Astrocyte (in vitro differentiated cells and primary cell): ENCODE results near the gene ASTN1. TPM values are rescaled to one million over a fixed set of nuclear protein-coding genes. Genes with fewer than 3 reads are reported as not detected.

Source experiments
- DNase-seq: peaks from one replicate; pipeline ENCODE4 v3.0.0-alpha.2; 2010; ENCODE audit warnings: low read depth
- FAIRE-seq: peaks from 2 replicates; lab custom pipeline; 2011; peaks lifted over from hg19 to GRCh38; lab: Jason Lieb, UNC
- H2AFZ ChIP-seq: 2 replicates; pipeline ENCODE4 v1.6.0; 2012; ENCODE audit warnings: low read depth, low read length, inconsistent platforms
- H3K27ac ChIP-seq: 2 replicates; pipeline ENCODE4 v1.5.1; 2011; ENCODE audit warnings: low read depth, low read length, inconsistent platforms
- H3K27me3 ChIP-seq: 2 replicates; pipeline ENCODE4 v1.6.0; 2011; ENCODE audit warnings: low read length, inconsistent platforms; ENCODE audit not compliant: insufficient read depth
- H3K36me3 ChIP-seq: 2 replicates; pipeline ENCODE4 v1.5.1; 2011; ENCODE audit warnings: low read length, inconsistent platforms; ENCODE audit not compliant: insufficient read depth
- H3K4me1 ChIP-seq: 2 replicates; pipeline ENCODE4 v1.5.1; 2011; ENCODE audit warnings: low read length, inconsistent platforms; ENCODE audit not compliant: insufficient read depth
- H3K4me2 ChIP-seq: 2 replicates; pipeline ENCODE4 v1.6.0; 2012; ENCODE audit warnings: low read length, inconsistent platforms
- H3K4me3 ChIP-seq: 2 replicates; pipeline ENCODE4 v1.5.1; 2011; ENCODE audit warnings: low read depth, mild to moderate bottlenecking, low read length, inconsistent platforms; ENCODE audit not compliant: insufficient read depth
- H3K79me2 ChIP-seq: 2 replicates; pipeline ENCODE4 v1.6.0; 2012; ENCODE audit warnings: mild to moderate bottlenecking, low read length, inconsistent platforms; ENCODE audit not compliant: insufficient read depth
- H3K9ac ChIP-seq: 2 replicates; pipeline ENCODE4 v1.6.0; 2012; ENCODE audit warnings: mild to moderate bottlenecking, low read length, inconsistent platforms
- H3K9me3 ChIP-seq: 2 replicates; pipeline ENCODE4 v1.5.1; 2012; ENCODE audit warnings: low read depth, mild to moderate bottlenecking, low read length, inconsistent platforms; ENCODE audit not compliant: insufficient read depth
- H4K20me1 ChIP-seq: 2 replicates; pipeline ENCODE4 v1.6.0; 2012; ENCODE audit warnings: low read length, inconsistent platforms; ENCODE audit not compliant: insufficient read depth
- H3K27ac Mint-ChIP-seq: one replicate; pipeline ENCODE4 v1.8.0; 2021; ENCODE audit warnings: mild to moderate bottlenecking, mixed read lengths; ENCODE audit not compliant: unreplicated experiment
- H3K27me3 Mint-ChIP-seq: one replicate; pipeline ENCODE4 v1.8.0; 2021; ENCODE audit warnings: low read depth, mixed read lengths; ENCODE audit not compliant: unreplicated experiment
- H3K36me3 Mint-ChIP-seq: one replicate; pipeline ENCODE4 v1.8.0; 2021; ENCODE audit warnings: low read depth, mixed read lengths; ENCODE audit not compliant: unreplicated experiment
- H3K4me1 Mint-ChIP-seq: one replicate; pipeline ENCODE4 v1.8.0; 2021; ENCODE audit warnings: low read depth, mixed read lengths; ENCODE audit not compliant: unreplicated experiment
- H3K4me3 Mint-ChIP-seq: one replicate; pipeline ENCODE4 v1.8.0; 2021; ENCODE audit warnings: mild to moderate bottlenecking, moderate library complexity, mixed read lengths; ENCODE audit not compliant: unreplicated experiment
- H3K9me3 Mint-ChIP-seq: one replicate; pipeline ENCODE4 v1.8.0; 2021; ENCODE audit warnings: mild to moderate bottlenecking, mixed read lengths; ENCODE audit not compliant: unreplicated experiment
- CTCF ChIP-seq: IDR thresholded peaks from 2 replicates; pipeline ENCODE4 v1.5.1; 2011; ENCODE audit warnings: low read depth, mild to moderate bottlenecking, inconsistent platforms, low read length, moderate library complexity; ENCODE audit not compliant: insufficient read depth
- EZH2 ChIP-seq: IDR thresholded peaks from 2 replicates; pipeline ENCODE4 v1.6.1; 2012; ENCODE audit warnings: mild to moderate bottlenecking, low read length, inconsistent platforms; ENCODE audit not compliant: insufficient read depth
- total RNA-seq: library from RNA; stranded (reverse); gene quantifications from 2 replicates; pipeline ENCODE4 v1.2.1, GENCODE V29; 2021

The ASTN1 gene
- total RNA-seq, 1 donor from 2014 or later: 0.50 TPM

- Histone ChIP-seq H3K4me2 (no peak overlapping the region), H3K4me1 (no peaks in the 10 kb centered on the region), H3K79me2 (no peaks in the 10 kb centered on the region), H3K4me3 (no peak overlapping the region), H4K20me1 (no peaks in the 10 kb centered on the region), H3K27ac (no peak overlapping the region), H3K9ac (no peak overlapping the region), H3K36me3 (no peaks in the 10 kb centered on the region), H3K27me3 (peaks cover 2% of the 10 kb centered on the region), H2AFZ (no peak overlapping the region), H3K9me3 (no peaks in the 10 kb centered on the region)
- H3K4me1 Mint-ChIP-seq: no peaks in the 10 kb centered on the region
- FAIRE-seq (no peak), DNase-seq (no peak)
- no peaks in the 10 kb centered on the region for H3K9me3 Mint-ChIP-seq
- no peak overlapping the region for H3K4me3 Mint-ChIP-seq
- H3K27ac Mint-ChIP-seq: no peak overlapping the region
- H3K27me3 Mint-ChIP-seq: peaks cover 21% of the 10 kb centered on the region
- H3K36me3 Mint-ChIP-seq: no peaks in the 10 kb centered on the region
- TF ChIP-seq CTCF: no peak
- TF ChIP-seq EZH2: no peak
Observed at GRCh38 chr1:177186639-177187038, 22.1 kb upstream of the ASTN1 start.

DNA sequence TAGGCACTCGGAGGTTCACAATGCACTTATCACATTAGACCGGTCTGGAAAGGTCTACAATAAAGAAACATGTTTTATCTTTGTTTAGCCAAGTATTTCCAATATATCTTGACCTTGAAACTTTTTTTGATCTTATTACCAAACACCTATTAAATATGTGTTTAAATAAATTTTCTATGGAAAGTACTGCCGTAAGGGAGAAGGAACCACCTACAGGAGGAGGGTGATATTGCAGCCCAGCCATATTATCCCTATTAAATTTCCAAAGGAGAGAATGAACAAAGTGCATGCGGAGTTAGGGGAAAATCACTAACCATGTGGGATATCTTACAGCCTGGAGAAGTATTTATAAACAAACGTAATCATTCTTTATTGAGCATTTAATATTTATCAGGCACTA lies 20.7 kb upstream of the ASTN1 start:
- peaks cover 34% of the 10 kb centered on the region for H3K27me3 Mint-ChIP-seq
- Histone ChIP-seq H3K4me2 (no peak overlapping the region), H3K27ac (no peak overlapping the region), H3K9ac (no peak overlapping the region), H3K4me3 (no peak overlapping the region), H2AFZ (no peak overlapping the region), H3K27me3 (peaks cover 7% of the 10 kb centered on the region), H3K36me3 (no peaks in the 10 kb centered on the region), H3K4me1 (no peaks in the 10 kb centered on the region), H4K20me1 (no peaks in the 10 kb centered on the region), H3K79me2 (no peaks in the 10 kb centered on the region), H3K9me3 (no peaks in the 10 kb centered on the region)
- H3K9me3 Mint-ChIP-seq: no peaks in the 10 kb centered on the region
- TF ChIP-seq EZH2 (no peak), CTCF (peak; percentile 48)
- H3K4me1 Mint-ChIP-seq: no peaks in the 10 kb centered on the region
- FAIRE-seq (no peak), DNase-seq (no peak)
- no peaks in the 10 kb centered on the region for H3K36me3 Mint-ChIP-seq
- no peak overlapping the region for H3K27ac Mint-ChIP-seq
- H3K4me3 Mint-ChIP-seq: no peak overlapping the region

GRCh38 chr1:177183836-177184235 lies 19.3 kb upstream of the ASTN1 start:
- no peak for TF ChIP-seq CTCF
- TF ChIP-seq EZH2: no peak
- no peaks in the 10 kb centered on the region for H3K79me2 ChIP-seq
- no peaks in the 10 kb centered on the region for H3K36me3 Mint-ChIP-seq
- no peak overlapping the region for H3K4me3 Mint-ChIP-seq
- no peak overlapping the region for H3K27ac Mint-ChIP-seq
- no peak overlapping the region for H3K27ac ChIP-seq
- no peak overlapping the region for H3K9ac ChIP-seq
- peaks cover 42% of the 10 kb centered on the region for H3K27me3 Mint-ChIP-seq
- no peaks in the 10 kb centered on the region for H3K4me1 ChIP-seq
- peaks cover 10% of the 10 kb centered on the region for H3K27me3 ChIP-seq
- no peaks in the 10 kb centered on the region for H3K9me3 Mint-ChIP-seq
- H3K36me3 ChIP-seq: no peaks in the 10 kb centered on the region
- DNase-seq (no peak), FAIRE-seq (no peak)
- no peak overlapping the region for H3K4me3 ChIP-seq
- H3K4me2 ChIP-seq: no peak overlapping the region
- H3K4me1 Mint-ChIP-seq: no peaks in the 10 kb centered on the region
- H4K20me1 ChIP-seq: no peaks in the 10 kb centered on the region
- no peaks in the 10 kb centered on the region for H3K9me3 ChIP-seq
- no peak overlapping the region for H2AFZ ChIP-seq
